DND-41 (cell line): Measurements from ENCODE around the gene RAPSN.

ENCODE experiments used
- EZH2 ChIP-seq: IDR thresholded peaks from 3 replicates; pipeline ENCODE4 v1.6.1; 2012; ENCODE audit warnings: borderline replicate concordance, low read depth, mild to moderate bottlenecking, moderate library complexity, low read length, inconsistent platforms; ENCODE audit not compliant: severe bottlenecking
- TF ChIP-seq, protein P1 (sequence below): IDR thresholded peaks from 2 replicates; pipeline ENCODE4 v1.5.1; 2012; ENCODE audit warnings: borderline replicate concordance, low read length, moderate library complexity, mild to moderate bottlenecking; ENCODE audit not compliant: poor library complexity, severe bottlenecking; ENCODE audit errors: extremely low read depth

DNA sequence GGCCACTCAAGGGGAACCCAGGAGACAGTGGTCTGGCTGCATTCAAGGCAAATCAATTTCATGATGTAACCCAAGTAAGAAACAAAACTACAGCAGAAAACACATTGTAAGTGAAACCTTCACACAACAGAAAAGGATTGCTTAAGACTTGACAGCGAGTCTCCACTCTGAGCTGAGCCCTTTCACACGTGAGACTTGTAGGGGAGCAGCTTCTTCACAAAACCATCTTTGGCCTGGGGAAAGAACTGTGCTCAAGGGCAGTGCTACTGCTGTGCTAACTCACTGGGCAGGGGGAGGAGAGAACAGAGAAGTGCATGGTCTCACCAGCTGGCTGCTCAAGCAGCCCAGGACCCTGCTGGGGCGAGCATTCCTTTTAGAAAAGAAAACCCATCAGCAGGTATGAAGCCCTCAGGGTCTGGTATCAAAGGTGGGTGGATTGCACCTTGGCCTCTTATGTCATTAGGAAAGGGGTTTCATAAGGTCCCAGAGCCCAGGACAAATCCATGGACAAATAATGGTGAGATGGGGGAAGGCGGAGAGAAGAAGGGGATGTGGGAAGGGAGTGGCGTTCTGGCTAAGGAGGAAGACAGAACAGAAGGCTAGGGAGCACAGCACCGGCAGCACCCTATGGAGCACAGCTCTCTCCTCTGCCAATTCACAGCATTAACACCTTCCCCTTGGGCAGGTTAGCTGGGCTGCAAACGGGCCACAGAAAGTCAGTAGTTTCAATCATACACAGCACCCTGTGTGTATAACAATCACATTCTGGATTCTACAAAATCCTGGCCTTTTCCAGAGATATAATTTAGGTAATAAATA, 20.6 kb upstream of the RAPSN start:
- TF ChIP-seq, protein P1, sequence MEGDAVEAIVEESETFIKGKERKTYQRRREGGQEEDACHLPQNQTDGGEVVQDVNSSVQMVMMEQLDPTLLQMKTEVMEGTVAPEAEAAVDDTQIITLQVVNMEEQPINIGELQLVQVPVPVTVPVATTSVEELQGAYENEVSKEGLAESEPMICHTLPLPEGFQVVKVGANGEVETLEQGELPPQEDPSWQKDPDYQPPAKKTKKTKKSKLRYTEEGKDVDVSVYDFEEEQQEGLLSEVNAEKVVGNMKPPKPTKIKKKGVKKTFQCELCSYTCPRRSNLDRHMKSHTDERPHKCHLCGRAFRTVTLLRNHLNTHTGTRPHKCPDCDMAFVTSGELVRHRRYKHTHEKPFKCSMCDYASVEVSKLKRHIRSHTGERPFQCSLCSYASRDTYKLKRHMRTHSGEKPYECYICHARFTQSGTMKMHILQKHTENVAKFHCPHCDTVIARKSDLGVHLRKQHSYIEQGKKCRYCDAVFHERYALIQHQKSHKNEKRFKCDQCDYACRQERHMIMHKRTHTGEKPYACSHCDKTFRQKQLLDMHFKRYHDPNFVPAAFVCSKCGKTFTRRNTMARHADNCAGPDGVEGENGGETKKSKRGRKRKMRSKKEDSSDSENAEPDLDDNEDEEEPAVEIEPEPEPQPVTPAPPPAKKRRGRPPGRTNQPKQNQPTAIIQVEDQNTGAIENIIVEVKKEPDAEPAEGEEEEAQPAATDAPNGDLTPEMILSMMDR: no peak
- no peak for TF ChIP-seq EZH2
